Ishikawa (cell line): ENCODE data around the gene PTBP2.

Experiments used
- CREB1 ChIP-seq: IDR thresholded peaks from 2 replicates; pipeline ENCODE4 v1.6.1; 2012; ENCODE audit warnings: low read depth
- EP300 ChIP-seq: IDR thresholded peaks from 2 replicates; pipeline ENCODE4 v1.6.1; 2012; ENCODE audit warnings: borderline replicate concordance
- RAD21 ChIP-seq: IDR thresholded peaks from 2 replicates; pipeline ENCODE4 v1.6.1; 2012; ENCODE audit warnings: low read depth
- REST ChIP-seq: IDR thresholded peaks from 2 replicates; pipeline ENCODE4 v1.6.1; 2012; ENCODE audit warnings: low read depth, mild to moderate bottlenecking
- TAF1 ChIP-seq: IDR thresholded peaks from 2 replicates; pipeline ENCODE4 v1.6.1; 2012; ENCODE audit warnings: low read depth, mild to moderate bottlenecking
- TCF12 ChIP-seq: IDR thresholded peaks from 2 replicates; pipeline ENCODE4 v1.6.1; 2012; ENCODE audit warnings: low read depth

DNA sequence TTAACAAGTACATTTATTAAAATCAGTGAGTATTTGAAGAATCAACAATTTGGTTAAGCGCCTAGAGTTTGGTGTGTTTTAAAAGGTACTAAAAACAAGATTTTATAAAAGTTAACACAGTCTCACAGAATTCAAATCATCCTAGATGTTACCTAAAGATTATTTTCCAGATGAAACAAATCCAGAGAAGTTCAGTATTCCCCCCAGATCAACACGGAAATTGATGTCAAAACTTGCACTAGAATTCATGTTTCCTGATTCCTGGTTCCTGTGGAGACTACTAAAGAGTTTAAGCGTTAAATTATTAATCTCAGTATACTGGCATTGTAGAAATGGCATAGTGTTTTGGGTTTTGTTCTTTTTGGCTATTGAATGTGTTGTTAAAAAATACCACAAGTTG lies 1.4 kb downstream of the PTBP2 start:
- TF ChIP-seq CREB1 (no peak), EP300 (no peak), REST (no peak), TAF1 (no peak), TCF12 (no peak), RAD21 (no peak)
